IPS DF 4.7 (cell line): ENCODE data around the gene SERPINA12.
"Not testable (repeated sequence)": the region's sequence is repeated elsewhere in the genome, so short reads cannot be mapped to it uniquely, and the experiment has no call there.

ENCODE experiments used
- DNase-seq: peaks from one replicate; pipeline ENCODE4 v3.0.0-alpha.2; 2013; ENCODE audit warnings: low spot score; ENCODE audit errors: extremely low read depth

The SERPINA12 gene

GRCh38 chr14:94494085-94494484 lies 15.2 kb downstream of the SERPINA12 start:
- DNase-seq = no peak

GRCh38 chr14:94491511-94491910 lies 17.8 kb downstream of the SERPINA12 start:
- no peak for DNase-seq

GRCh38 chr14:94489336-94489735 lies 19.9 kb downstream of the SERPINA12 start:
- DNase-seq = no peak

GRCh38 chr14:94486883-94487282 lies 22.4 kb downstream of the SERPINA12 start:
- no peak for DNase-seq

GRCh38 chr14:94485944-94486841 lies 23.1 kb downstream of the SERPINA12 start:
- DNase-seq = no peak

GRCh38 chr14:94484481-94484880 lies 24.8 kb downstream of the SERPINA12 start:
- DNase-seq = no peak

GRCh38 chr14:94483729-94484275 lies 25.5 kb downstream of the SERPINA12 start:
- DNase-seq = no peak

GRCh38 chr14:94483071-94483451 lies 26.2 kb downstream of the SERPINA12 start:
- no peak for DNase-seq

GRCh38 chr14:94482132-94483070 lies 26.9 kb downstream of the SERPINA12 start:
- not testable (repeated sequence) for DNase-seq

GRCh38 chr14:94481468-94482131 lies 27.7 kb downstream of the SERPINA12 start:
- DNase-seq = no peak

GRCh38 chr14:94480809-94481208 lies 28.5 kb downstream of the SERPINA12 start:
- DNase-seq = no peak

- DNase-seq = no peak
Measured at GRCh38 chr14:94478420-94478819, 30.8 kb downstream of the SERPINA12 start.

- no peak for DNase-seq
Measured at GRCh38 chr14:94476023-94476422, 33.2 kb downstream of the SERPINA12 start, which contains the start of gene SERPINA9. Gene SERPINA9, minus strand, starts transcription at chr14:94476197. Its CDS starts 6,357 bp downstream, at chr14:94469840.

- DNase-seq = no peak
Measured at GRCh38 chr14:94474581-94475031, 34.7 kb downstream of the SERPINA12 start.

GRCh38 chr14:94473666-94474410 lies 35.4 kb downstream of the SERPINA12 start:
- DNase-seq = no peak

- no peak for DNase-seq
Measured at GRCh38 chr14:94472842-94473241, 36.4 kb downstream of the SERPINA12 start.

GRCh38 chr14:94471045-94471444 lies 38.2 kb downstream of the SERPINA12 start:
- DNase-seq = no peak

GRCh38 chr14:94470311-94470710 lies 39.0 kb downstream of the SERPINA12 start:
- no peak for DNase-seq

GRCh38 chr14:94469261-94469660 lies 40.0 kb downstream of the SERPINA12 start:
- no peak for DNase-seq
